ENCODE data around the gene SLC22A17. TPM values are rescaled to one million over a fixed set of nuclear protein-coding genes. Genes with fewer than 3 reads are reported as not detected.
A peak's percentile ranks its signal among the peaks of the same experiment; 100 is the strongest.

Gene SLC22A17
- total and polyA plus RNA-seq, 2 of the 8 experiments (the other 6 are each of a cell fraction or from before 2014, with no cell fraction given), result 43.0 to 49.0 TPM

DNA sequence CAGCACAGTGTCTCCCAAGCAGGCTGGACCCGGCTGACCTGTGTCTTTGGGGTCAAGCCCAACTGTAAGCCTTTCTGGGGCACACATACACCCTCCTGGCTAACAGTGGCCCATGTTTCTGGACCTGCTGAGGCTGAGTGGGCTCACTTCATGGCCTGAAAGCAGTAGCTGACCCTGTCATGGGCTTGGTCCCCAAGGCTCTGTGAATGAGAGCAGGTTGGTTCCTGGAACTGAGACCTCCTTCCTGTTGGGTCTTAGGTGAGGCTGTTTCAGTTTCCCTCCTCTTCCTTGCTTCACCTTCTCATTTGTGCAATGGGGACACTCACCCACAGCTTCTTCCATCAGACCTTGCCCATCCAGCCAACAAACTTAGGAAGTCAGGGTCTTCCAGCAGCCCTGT is 19.2 kb upstream of the SLC22A17 start:
- Histone ChIP-seq H3K9me3 (ENCODE audit: insufficient read depth in 2 of 2, low read depth in 1 of 2, low read length in 1 of 2) (no peaks in the 10 kb centered on the region), H4K8ac (ENCODE audit: extremely low read depth, insufficient read depth, low read length) (no peak overlapping the region), H3K79me1 (ENCODE audit: low read depth, low read length) (no peaks in the 10 kb centered on the region), H3K23ac (ENCODE audit: insufficient read length) (no peak overlapping the region), H3K79me2 (ENCODE audit: control insufficient read depth in 1 of 2, insufficient read depth in 2 of 2, low read length in 2 of 2) (no peaks in the 10 kb centered on the region), H3K9ac (replicated peaks in 1 of 4; ENCODE audit: extremely low read depth in 1 of 4, low read depth in 3 of 4, low read length in 3 of 4) (no peak overlapping the region), H2BK15ac (ENCODE audit: low read length) (no peak overlapping the region), H2BK120ac (replicated peaks; ENCODE audit: low read depth, low read length) (no peak overlapping the region), H4K91ac (replicated peaks; ENCODE audit: insufficient read length, low read length) (no peak overlapping the region), H3K14ac (ENCODE audit: insufficient read length) (no peak overlapping the region), H3K27me3 (replicated peaks in 1 of 4; ENCODE audit: control insufficient read depth in 3 of 4, extremely low read depth in 1 of 4, insufficient read depth in 3 of 4, low read length in 3 of 4) (peaks cover 0 to 18% (median 10%) of the 10 kb centered on the region in 4 experiments; a peak in 6 of 7 replicates), H3K18ac (ENCODE audit: extremely low read depth, low read length) (no peak overlapping the region), H2BK20ac (ENCODE audit: low read length) (no peak overlapping the region), H2BK5ac (ENCODE audit: low read depth, low read length) (no peak overlapping the region), H2AK5ac (ENCODE audit: low read depth, low read length) (no peak overlapping the region), H3K4ac (replicated peaks; ENCODE audit: insufficient read length, low read depth, low read length) (no peak overlapping the region), H4K5ac (ENCODE audit: insufficient read length, low read depth, low read length) (no peak overlapping the region), H3K56ac (replicated peaks; ENCODE audit: insufficient read length, low read depth, low read length) (no peak overlapping the region), H3K23me2 (ENCODE audit: low read depth, low read length) (peaks cover 1% of the 10 kb centered on the region; the same call in 1 of the 2 replicates), H3K4me2 (ENCODE audit: insufficient read depth in 1 of 2, low read depth in 2 of 2, low read length in 2 of 2) (no peak overlapping the region), H3K27ac (ENCODE audit: low read depth, low read length) (no peak overlapping the region), H3K36me3 (ENCODE audit: control insufficient read depth in 2 of 4, insufficient read depth in 4 of 4, low read length in 3 of 4) (no peaks in the 10 kb centered on the region), H2AFZ (ENCODE audit: low read length) (no peak overlapping the region), H3K4me3 (ENCODE audit: extremely low read depth in 1 of 4, insufficient read depth in 2 of 4, low read depth in 3 of 4, low read length in 4 of 4) (no peak overlapping the region), H4K20me1 (replicated peaks in 1 of 2; ENCODE audit: control insufficient read depth in 1 of 2, insufficient read depth in 2 of 2, low read length in 2 of 2) (no peaks in the 10 kb centered on the region), H2BK12ac (ENCODE audit: low read depth, low read length) (0 out of 2 replicates have a peak overlapping the region, but pooled peaks have one; percentile 23), H3K4me1 (replicated peaks in 1 of 4; ENCODE audit: control insufficient read depth in 3 of 4, insufficient read depth in 4 of 4, low read length in 3 of 4) (peaks cover under 1 to 10% (median 5%) of the 10 kb centered on the region in 4 experiments; a peak in 5 of 7 replicates)
- FAIRE-seq (no peak), DNase-seq (ENCODE audit: low read depth in 1 of 2, low spot score in 2 of 2) (no peak)
- CTCF ChIA-PET (ENCODE audit: partially characterized antibody), result interaction anchor here (15.0 kb wide), 1 partner anchor 11 kb away, joined by 333 read pairs; the partner anchor contains the start of genes EFS and SLC22A17
- TF ChIP-seq, protein P1, sequence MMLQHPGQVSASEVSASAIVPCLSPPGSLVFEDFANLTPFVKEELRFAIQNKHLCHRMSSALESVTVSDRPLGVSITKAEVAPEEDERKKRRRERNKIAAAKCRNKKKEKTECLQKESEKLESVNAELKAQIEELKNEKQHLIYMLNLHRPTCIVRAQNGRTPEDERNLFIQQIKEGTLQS (IDR thresholded peaks at IDR 0.05; ENCODE audit: insufficient read depth, low read depth, low read length), result no peak
- TF ChIP-seq KDM5A (IDR thresholded peaks at IDR 0.05; ENCODE audit: low read length), result no peak
- no peak for TF ChIP-seq SP4 (IDR thresholded peaks at IDR 0.05; ENCODE audit: low read length)
- no peak for TF ChIP-seq RXRA (IDR thresholded peaks at IDR 0.05; ENCODE audit: insufficient read depth, low read depth, low read length)
- no peak for TF ChIP-seq POLR2A (IDR thresholded peaks at IDR 0.05; ENCODE audit: control extremely low read depth in 1 of 2, low read depth in 2 of 2, low read length in 2 of 2)
- TF ChIP-seq KDM4A (IDR thresholded peaks at IDR 0.05; ENCODE audit: low read depth, low read length, severe bottlenecking), result no peak
- 82% methylated on average over 1 of the region's 1 CpG; no CpG with 5 or more reads in 1 of the 2 experiments for WGBS, 2 experiments (ENCODE audit: extremely low coverage in 1 of 2, insufficient coverage in 1 of 2, insufficient read length in 1 of 2, insufficient replicate concordance in 2 of 2, low coverage in 1 of 2, low lambda C conversion rate in 2 of 2, missing lambda C conversion rate in 1 of 2)
- POLR2A ChIA-PET (ENCODE audit: partially characterized antibody), result interaction anchor here (0.7 kb wide), 1 partner anchor 45 kb away, joined by 3 read pairs; no protein-coding TSS in a partner anchor

Data from H1 (cell line).